GM21619 (cell line): ENCODE results near the gene CYP8B1.

Experiments
- ATAC-seq: cut with Tn5 transposase; IDR thresholded peaks from one replicate; pipeline ENCODE4 v1.9.1; 2021; ENCODE audit not compliant: unreplicated experiment

CYP8B1 gene

GRCh38 chr3:42829083-42829627 lies 46.5 kb downstream of the CYP8B1 start:
- no peak for ATAC-seq

- ATAC-seq, result no peak
Measured at GRCh38 chr3:42827654-42828053, 48.0 kb downstream of the CYP8B1 start.

DNA sequence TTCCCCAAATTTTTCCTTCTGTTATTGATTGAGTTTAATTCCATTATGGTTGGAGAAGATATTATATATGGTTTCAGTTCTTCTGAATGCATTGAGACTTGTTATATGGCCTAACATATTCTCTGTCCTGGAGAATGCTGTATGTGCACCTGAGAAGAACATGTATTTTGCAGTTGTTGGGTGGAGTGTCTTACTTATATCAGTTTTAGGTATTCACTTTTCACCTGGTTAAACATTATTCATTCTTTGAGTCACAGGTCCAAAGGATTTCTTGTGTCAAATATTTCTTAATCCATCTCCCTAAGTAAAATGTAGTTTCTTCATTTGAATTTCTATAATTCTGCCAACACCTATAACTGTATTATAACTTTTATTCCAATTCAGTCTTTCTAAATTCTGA lies 48.7 kb downstream of the CYP8B1 start:
- ATAC-seq, result no peak

GRCh38 chr3:42826141-42826540 lies 49.5 kb downstream of the CYP8B1 start:
- ATAC-seq, result no peak

DNA sequence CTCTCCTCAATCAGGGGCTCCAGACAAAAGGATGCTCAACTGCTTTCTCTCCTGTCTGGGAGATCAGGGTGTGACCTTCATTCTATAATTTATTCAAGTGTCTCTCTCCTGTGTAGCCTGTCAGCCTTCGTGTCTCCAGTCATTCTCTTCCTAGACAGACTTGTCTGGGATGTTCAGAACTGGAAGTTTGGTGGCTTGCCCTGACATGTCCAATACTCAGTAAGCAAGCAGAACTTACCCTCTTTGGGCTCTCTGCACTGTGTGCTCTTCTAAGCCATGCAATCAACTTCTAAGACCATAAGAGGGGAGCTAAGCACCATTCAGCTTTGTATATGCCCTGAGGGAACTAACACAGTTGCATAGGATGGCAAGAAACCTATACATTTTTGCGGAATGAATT lies 52.3 kb downstream of the CYP8B1 start:
- no peak for ATAC-seq

- ATAC-seq, result no peak
Measured at GRCh38 chr3:42822828-42823227, 52.9 kb downstream of the CYP8B1 start.
